DND-41 (cell line): ENCODE data around the gene NSDHL.

Experiments used
- EZH2 ChIP-seq: IDR thresholded peaks from 3 replicates; pipeline ENCODE4 v1.6.1; 2012; ENCODE audit warnings: borderline replicate concordance, low read depth, mild to moderate bottlenecking, moderate library complexity, low read length, inconsistent platforms; ENCODE audit not compliant: severe bottlenecking
- TF ChIP-seq, protein P1 (sequence below): IDR thresholded peaks from 2 replicates; pipeline ENCODE4 v1.5.1; 2012; ENCODE audit warnings: borderline replicate concordance, low read length, moderate library complexity, mild to moderate bottlenecking; ENCODE audit not compliant: poor library complexity, severe bottlenecking; ENCODE audit errors: extremely low read depth

DNA sequence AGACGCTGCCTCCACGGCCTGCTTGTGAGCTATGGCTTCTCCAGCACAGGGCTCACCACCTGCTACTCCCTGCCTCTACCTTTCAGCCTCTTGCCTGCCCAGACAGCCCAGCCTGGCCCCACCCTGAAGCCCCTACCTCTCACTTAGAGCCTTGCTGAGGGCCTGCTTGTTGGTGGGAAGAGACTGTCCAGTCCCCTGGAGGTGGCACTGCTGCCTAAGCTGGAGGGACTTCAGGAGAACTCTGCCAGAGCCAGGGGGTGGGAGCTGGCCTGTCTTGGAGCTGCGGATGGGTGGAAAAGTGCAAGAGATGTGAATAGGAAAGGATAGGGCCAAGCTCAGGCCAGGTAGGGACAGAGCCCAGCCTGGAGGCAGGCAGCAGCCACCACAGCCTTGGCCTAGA lies 64.3 kb downstream of the NSDHL start:
- TF ChIP-seq, protein P1, sequence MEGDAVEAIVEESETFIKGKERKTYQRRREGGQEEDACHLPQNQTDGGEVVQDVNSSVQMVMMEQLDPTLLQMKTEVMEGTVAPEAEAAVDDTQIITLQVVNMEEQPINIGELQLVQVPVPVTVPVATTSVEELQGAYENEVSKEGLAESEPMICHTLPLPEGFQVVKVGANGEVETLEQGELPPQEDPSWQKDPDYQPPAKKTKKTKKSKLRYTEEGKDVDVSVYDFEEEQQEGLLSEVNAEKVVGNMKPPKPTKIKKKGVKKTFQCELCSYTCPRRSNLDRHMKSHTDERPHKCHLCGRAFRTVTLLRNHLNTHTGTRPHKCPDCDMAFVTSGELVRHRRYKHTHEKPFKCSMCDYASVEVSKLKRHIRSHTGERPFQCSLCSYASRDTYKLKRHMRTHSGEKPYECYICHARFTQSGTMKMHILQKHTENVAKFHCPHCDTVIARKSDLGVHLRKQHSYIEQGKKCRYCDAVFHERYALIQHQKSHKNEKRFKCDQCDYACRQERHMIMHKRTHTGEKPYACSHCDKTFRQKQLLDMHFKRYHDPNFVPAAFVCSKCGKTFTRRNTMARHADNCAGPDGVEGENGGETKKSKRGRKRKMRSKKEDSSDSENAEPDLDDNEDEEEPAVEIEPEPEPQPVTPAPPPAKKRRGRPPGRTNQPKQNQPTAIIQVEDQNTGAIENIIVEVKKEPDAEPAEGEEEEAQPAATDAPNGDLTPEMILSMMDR = no peak
- no peak for TF ChIP-seq EZH2
